Stimulated activated CD4-positive, alpha-beta T cell treated with anti-CD3 and anti-CD28 coated beads, Interleukin-2, amount 100 ng/mL, for 48 hours (primary cell): ENCODE measurements around the gene DIAPH1.

Experiments used
- DNase-seq, 2 donors: peaks; one replicate each; pipeline ENCODE4 v3.0.0-alpha.2; 2020

The DIAPH1 gene

DNA sequence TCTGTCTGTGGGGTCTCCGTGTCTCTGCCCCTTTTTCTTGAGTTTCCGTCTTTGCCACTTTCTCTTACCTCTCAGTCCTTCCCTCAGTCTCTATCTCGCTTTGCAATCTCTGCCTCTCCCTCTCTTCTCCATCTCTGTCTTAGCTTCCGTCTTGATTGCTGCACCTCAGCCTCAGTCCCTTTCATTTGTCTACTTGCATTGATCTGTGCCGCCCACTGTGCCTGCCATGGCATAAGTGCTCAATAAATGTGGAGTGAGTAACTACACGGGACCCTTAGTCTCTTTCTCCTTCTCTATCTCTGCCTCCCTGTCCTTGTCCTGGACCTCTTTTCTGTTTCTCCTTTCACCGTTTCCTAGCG is 123.4 kb downstream of the DIAPH1 start:
- DNase-seq, result no peak

- no peak for DNase-seq
Measured at GRCh38 chr5:141494761-141495452, 123.9 kb downstream of the DIAPH1 start.

- DNase-seq, result no peak
Measured at GRCh38 chr5:141493500-141494422, 125.0 kb downstream of the DIAPH1 start.

DNA sequence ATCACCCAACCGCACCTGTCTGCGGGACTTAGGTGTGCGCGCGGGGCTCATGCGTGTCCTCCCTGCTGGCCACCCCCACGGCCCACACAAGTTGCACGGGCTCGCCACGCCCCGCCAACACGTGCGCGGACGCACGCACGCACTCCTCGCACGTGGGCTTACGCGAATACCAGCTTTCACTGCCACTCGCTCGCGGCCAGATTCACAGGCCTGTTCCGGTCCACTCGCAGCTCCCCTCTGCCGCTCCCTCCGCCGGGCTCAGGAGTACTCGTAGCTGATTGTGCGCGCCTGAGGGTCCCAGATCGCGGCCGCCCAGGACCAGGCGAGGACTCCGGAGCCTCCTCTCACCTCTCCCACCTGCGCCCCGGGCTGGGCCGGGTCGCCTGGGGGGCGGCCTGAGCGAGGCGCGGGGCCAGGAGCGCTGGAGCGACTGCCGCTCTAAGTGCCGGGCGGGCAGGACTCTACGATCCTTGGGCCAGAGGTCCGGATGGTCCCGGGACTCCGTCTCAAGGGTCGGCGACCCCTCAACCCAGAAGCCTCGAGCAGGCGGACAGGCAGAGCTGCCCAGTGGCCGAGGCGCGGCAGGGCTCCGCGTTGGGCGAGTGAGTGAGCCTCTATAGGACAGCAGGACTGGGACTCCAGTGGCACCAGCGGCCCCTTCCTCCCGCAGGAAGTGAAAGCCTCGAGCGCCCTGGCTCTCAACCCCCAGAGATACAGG is 126.5 kb downstream of the DIAPH1 start:
- peak in 1 of 2 donors; percentile 25 for DNase-seq

- no peak for DNase-seq
Measured at GRCh38 chr5:141491323-141492167, 127.3 kb downstream of the DIAPH1 start.

- no peak for DNase-seq
Measured at GRCh38 chr5:141490771-141491170, 128.0 kb downstream of the DIAPH1 start.

DNA sequence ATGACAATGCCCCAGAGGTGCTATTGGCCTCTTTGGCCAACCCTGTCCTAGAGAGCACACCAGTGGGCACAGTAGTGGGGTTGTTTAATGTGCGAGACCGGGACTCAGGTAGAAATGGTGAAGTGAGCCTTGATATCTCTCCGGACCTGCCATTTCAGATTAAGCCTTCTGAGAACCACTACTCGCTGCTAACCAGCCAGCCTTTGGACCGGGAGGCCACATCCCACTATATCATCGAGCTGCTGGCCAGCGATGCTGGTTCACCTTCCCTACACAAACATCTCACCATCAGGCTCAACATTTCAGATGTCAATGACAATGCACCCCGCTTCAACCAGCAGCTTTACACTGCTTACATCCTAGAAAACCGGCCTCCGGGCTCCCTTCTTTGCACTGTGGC is 128.5 kb downstream of the DIAPH1 start:
- DNase-seq, result no peak

DNA sequence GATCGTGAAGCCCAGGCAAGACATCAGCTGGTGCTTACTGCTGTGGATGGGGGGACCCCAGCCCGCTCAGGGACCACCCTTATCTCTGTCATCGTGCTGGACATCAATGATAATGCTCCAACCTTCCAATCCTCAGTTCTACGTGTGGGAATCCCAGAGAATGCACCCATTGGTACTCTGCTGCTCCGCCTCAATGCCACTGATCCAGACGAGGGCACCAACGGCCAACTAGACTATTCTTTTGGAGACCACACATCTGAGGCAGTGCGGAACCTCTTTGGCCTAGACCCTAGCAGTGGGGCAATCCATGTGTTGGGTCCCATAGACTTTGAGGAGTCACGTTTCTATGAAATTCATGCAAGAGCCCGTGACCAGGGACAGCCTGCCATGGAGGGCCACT is 129.0 kb downstream of the DIAPH1 start:
- no peak for DNase-seq

- no peak for DNase-seq
Measured at GRCh38 chr5:141488591-141489561, 129.9 kb downstream of the DIAPH1 start, which contains the start of gene PCDHGC5. PCDHGC5 (plus strand) TSS chr5:141489081; CDS start chr5:141489241, 160 bp downstream.

DNA sequence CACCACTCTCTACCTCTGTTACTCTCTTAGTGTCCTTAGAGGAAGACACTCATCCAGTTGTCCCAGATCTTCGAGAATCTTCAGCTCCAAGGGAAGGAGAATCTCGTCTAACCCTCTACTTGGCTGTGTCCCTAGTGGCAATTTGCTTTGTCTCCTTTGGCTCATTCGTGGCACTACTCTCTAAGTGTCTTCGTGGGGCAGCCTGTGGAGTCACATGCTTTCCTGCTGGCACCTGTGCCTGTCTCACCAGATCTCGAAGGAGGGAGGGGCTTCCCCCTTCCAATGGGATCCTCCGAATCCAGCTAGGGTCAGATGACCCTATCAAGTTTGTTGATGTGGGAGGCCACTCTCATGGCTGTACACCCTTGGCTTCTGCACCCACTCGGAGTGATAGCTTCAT is 131.7 kb downstream of the DIAPH1 start:
- DNase-seq, result no peak

DNA sequence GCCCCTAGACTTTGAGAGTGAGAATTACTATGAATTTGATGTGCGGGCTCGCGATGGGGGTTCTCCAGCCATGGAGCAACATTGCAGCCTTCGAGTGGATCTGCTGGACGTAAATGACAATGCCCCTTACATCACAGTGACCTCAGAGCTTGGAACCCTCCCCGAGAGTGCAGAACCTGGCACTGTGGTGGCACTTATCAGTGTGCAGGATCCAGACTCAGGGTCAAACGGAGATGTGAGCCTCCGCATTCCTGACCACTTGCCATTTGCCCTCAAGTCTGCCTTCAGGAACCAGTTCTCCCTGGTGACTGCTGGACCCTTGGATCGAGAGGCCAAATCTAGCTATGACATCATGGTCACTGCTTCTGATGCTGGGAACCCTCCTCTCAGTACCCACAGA is 132.7 kb downstream of the DIAPH1 start:
- no peak for DNase-seq

- DNase-seq, result no peak
Measured at GRCh38 chr5:141485321-141486055, 133.3 kb downstream of the DIAPH1 start.

DNA sequence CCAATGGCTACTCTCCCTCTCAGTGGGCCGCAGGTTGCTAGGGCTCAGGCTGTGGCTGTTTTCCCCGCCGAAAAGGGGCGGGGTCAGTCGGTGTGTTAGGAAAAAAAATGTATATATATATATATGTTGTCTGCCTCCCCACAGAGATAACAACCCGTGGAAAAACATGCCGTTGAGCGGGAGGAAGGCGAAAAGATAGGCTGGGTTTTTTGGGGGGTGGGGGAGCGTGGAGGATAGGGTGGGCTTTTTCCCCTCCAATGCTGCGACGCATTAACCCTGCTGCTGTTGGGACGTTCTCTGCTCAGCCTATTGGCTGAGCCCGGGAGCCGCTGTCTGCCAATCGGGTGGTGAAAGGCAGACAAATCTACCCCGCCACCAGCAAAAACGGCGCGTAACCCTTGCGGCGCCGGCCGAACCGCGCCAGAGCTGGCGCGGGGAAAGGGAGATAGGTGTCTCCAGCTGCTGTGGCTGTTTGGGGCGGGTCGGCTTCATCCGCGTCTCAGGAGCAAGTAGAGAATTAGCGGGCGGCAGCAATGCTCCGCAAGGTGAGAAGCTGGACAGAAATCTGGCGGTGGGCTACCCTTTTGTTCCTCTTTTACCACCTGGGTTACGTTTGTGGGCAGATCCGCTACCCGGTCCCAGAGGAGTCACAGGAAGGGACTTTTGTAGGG is 134.0 kb downstream of the DIAPH1 start, which contains the start of gene PCDHGC4:
Gene PCDHGC4 (plus strand): TSS at position 390 of the 671 bp plus-strand sequence. CDS start 144 bp downstream, at position 534.
- DNase-seq, result no peak

- no peak for DNase-seq
Measured at GRCh38 chr5:141484310-141484640, 134.5 kb downstream of the DIAPH1 start.

GRCh38 chr5:141483902-141484301 is 134.9 kb downstream of the DIAPH1 start:
- DNase-seq, result no peak

DNA sequence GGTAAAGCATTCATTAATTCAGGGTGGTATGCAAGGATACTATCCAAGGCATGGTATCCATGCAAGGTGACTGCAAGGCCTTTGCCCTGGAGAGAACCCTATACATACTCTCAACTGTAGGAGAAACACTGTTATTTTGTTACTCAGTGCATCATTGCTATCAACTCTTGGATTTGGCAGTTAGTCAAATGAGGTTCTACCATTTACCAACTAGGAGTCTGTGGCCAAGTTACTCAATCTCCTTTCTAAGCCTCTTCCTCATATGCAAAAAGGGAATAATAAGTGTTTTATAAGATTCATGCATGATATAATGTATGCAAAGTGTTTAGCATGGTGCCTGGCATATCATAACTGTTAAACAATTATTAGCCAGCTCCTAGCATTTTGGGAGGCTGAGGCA is 139.0 kb downstream of the DIAPH1 start:
- DNase-seq, result no peak

GRCh38 chr5:141478321-141478945 is 140.4 kb downstream of the DIAPH1 start:
- no peak for DNase-seq

GRCh38 chr5:141477815-141478214 is 141.0 kb downstream of the DIAPH1 start:
- no peak for DNase-seq

DNA sequence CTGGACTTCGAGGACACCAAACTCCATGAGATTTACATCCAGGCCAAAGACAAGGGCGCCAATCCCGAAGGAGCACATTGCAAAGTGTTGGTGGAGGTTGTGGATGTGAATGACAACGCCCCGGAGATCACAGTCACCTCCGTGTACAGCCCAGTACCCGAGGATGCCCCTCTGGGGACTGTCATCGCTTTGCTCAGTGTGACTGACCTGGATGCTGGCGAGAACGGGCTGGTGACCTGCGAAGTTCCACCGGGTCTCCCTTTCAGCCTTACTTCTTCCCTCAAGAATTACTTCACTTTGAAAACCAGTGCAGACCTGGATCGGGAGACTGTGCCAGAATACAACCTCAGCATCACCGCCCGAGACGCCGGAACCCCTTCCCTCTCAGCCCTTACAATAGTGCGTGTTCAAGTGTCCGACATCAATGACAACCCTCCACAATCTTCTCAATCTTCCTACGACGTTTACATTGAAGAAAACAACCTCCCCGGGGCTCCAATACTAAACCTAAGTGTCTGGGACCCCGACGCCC is 141.7 kb downstream of the DIAPH1 start:
- DNase-seq, result no peak
